ENCODE data around the gene ZNF787. TPM values are rescaled to one million over a fixed set of nuclear protein-coding genes. Genes with fewer than 3 reads are reported as not detected.

The ZNF787 gene
- total and polyA plus RNA-seq, 2 of the 13 experiments (the other 11 are each of a cell fraction or from before 2014, with no cell fraction given) = 15.1 to 42.8 TPM

GRCh38 chr19:56170261-56170660, 49.2 kb upstream of the ZNF787 start (continued):
- no peak for TF ChIP-seq IRX3 (CRISPR knock-in tag; IDR thresholded peaks at IDR 0.05; ENCODE audit: borderline replicate concordance, low read depth)
- 0 out of 2 replicates have a peak, but pooled peaks have one; percentile 41 for TF ChIP-seq ATF7-NPFF (CRISPR knock-in tag; IDR thresholded peaks at IDR 0.05; ENCODE audit: low read depth)

GRCh38 chr19:56167064-56167578, 46.0 kb upstream of the ZNF787 start:
- CTCF ChIA-PET (ENCODE audit: low intra/inter-chr PET ratio, low total read pairs) = no interaction called here
- H3K27me3 ChIP-seq (ENCODE audit: control insufficient read depth in 1 of 2, insufficient read depth in 2 of 2, low read length in 2 of 2) = no peaks in the 10 kb centered on the region
- TF ChIP-seq RARA (CRISPR knock-in tag; IDR thresholded peaks at IDR 0.05) = 0 out of 2 replicates have a peak, but pooled peaks have one; percentile 13
- peak; percentile 93 for TF ChIP-seq MIER2 (CRISPR knock-in tag; IDR thresholded peaks at IDR 0.05)
- TF ChIP-seq REST (IDR thresholded peaks at IDR 0.05; ENCODE audit: borderline replicate concordance in 1 of 2, low read depth in 1 of 2, low read length in 2 of 2) = peak; percentile 66 to 95
- TF ChIP-seq ZNF441 (CRISPR knock-in tag; IDR thresholded peaks at IDR 0.05; ENCODE audit: borderline replicate concordance) = 0 out of 2 replicates have a peak, but pooled peaks have one; percentile 62
- TF ChIP-seq SP5 (CRISPR knock-in tag; IDR thresholded peaks at IDR 0.05; ENCODE audit: borderline replicate concordance, low read depth) = no peak
- TF ChIP-seq ZNF709 (CRISPR knock-in tag; IDR thresholded peaks at IDR 0.05) = 0 out of 2 replicates have a peak, but pooled peaks have one; percentile 18
- TF ChIP-seq EHMT2 (IDR thresholded peaks at IDR 0.05; ENCODE audit: borderline replicate concordance, low read depth, low read length) = peak; percentile 91; the same call in 1 of the 2 replicates
- no peak for TF ChIP-seq ZNF761 (CRISPR knock-in tag; conservative IDR thresholded peaks at IDR 0.05)
- TF ChIP-seq ZNF317 (CRISPR knock-in tag; IDR thresholded peaks at IDR 0.05) = peak; percentile 94
- no peak for TF ChIP-seq TAF15 (IDR thresholded peaks at IDR 0.05; ENCODE audit: low read depth, low read length, poor library complexity, severe bottlenecking)
- 0 out of 2 replicates have a peak, but pooled peaks have one; percentile 19 for TF ChIP-seq ZNF605 (CRISPR knock-in tag; IDR thresholded peaks at IDR 0.05)
- TF ChIP-seq ELF3 (CRISPR knock-in tag; IDR thresholded peaks at IDR 0.05) = 0 out of 2 replicates have a peak, but pooled peaks have one; percentile 18
- ATAC-seq = no peak
- H3K27ac ChIP-seq (ENCODE audit: extremely low read length, insufficient read depth, low read length) = no peak overlapping the region
- peaks cover 32% of the 10 kb centered on the region for H3K4me1 ChIP-seq (ENCODE audit: insufficient read depth, low read length)
- no TSS peak for BruUV-seq (replicated peaks)
- DNase-seq (ENCODE audit: low spot score) = no peak
- no peaks in the 10 kb centered on the region for H3K9me3 ChIP-seq (ENCODE audit: low read length)
- H3K9ac ChIP-seq (ENCODE audit: insufficient read depth, low read depth, low read length) = no peak overlapping the region
- no peaks in the 10 kb centered on the region for H3K36me3 ChIP-seq (replicated peaks in 1 of 2; ENCODE audit: control insufficient read depth in 1 of 2, insufficient read depth in 2 of 2, low read length in 2 of 2)
- in situ Hi-C loops (cut with HindIII; ENCODE audit: extremely low pct_ligation_motif_present, low pct_unique_long_range_greater_than_20kb) = no loop called here
- H3K4me3 ChIP-seq (replicated peaks in 1 of 3; ENCODE audit: insufficient read depth in 1 of 3, low read depth in 2 of 3, low read length in 3 of 3) = no peak overlapping the region
- no peaks in the 10 kb centered on the region for H4K20me1 ChIP-seq (ENCODE audit: insufficient read depth, low read length)
- WGBS (ENCODE audit: low lambda C conversion rate) = 53% methylated on average over 7 of the region's 7 CpGs
- intact Hi-C loops (cut with micrococcal nuclease; ENCODE audit: unreplicated experiment) = no loop called here
- H3K4me2 ChIP-seq (ENCODE audit: low read depth, low read length) = no peak overlapping the region
- POLR2A ChIA-PET = interaction anchor here (2.7 kb wide), 1 partner anchor 25 kb away, joined by 7 read pairs; no protein-coding TSS in a partner anchor
- no peaks in the 10 kb centered on the region for H3K79me2 ChIP-seq (ENCODE audit: insufficient read depth, low read length)
- H2AFZ ChIP-seq (ENCODE audit: low read length) = no peak overlapping the region
- FAIRE-seq = peak; percentile 36

All from HepG2 (cell line).